HepG2 (cell line): ENCODE results near the gene SLX4. TPM values are rescaled to one million over a fixed set of nuclear protein-coding genes. Genes with fewer than 3 reads are reported as not detected.

Source experiments
- CENPT ChIP-seq: sonication (generic); formaldehyde crosslinking; IDR thresholded peaks from 2 replicates; pipeline ENCODE4 v1.8.0; 2022; ENCODE audit warnings: low read depth, mild to moderate bottlenecking, moderate library complexity, missing genetic modification reagents
- EP300 ChIP-seq, 3 experiments: sonication (generic) in 1 of 3; formaldehyde crosslinking in 1 of 3; IDR thresholded peaks; 2 replicates each; pipeline versions ENCODE4 v1.5.1 to v1.6.1; 2011 to 2020; ENCODE audit warnings: low read depth in 2 of 3, low read length in 2 of 3, borderline replicate concordance in 1 of 3, improper control_type of control experiment in 1 of 3, mild to moderate bottlenecking in 1 of 3, missing genetic modification reagents in 1 of 3, moderate library complexity in 1 of 3
- GFI1 ChIP-seq: sonication (generic); formaldehyde crosslinking; IDR thresholded peaks from 2 replicates; pipeline ENCODE4 v1.5.0; 2020; ENCODE audit warnings: missing genetic modification reagents, mild to moderate bottlenecking, borderline replicate concordance
- GLI4 ChIP-seq: sonication (generic); formaldehyde crosslinking; IDR thresholded peaks from 2 replicates; pipeline ENCODE4 v1.5.1; 2020; ENCODE audit warnings: missing genetic modification reagents, mild to moderate bottlenecking, moderate library complexity, borderline replicate concordance
- HHEX ChIP-seq: IDR thresholded peaks from 2 replicates; pipeline ENCODE4 v1.6.1; 2016; ENCODE audit warnings: control low read depth
- NONO ChIP-seq, 2 experiments: fragments of 450-650 bp in 1 of 2; sonication (generic) in 1 of 2; formaldehyde crosslinking in 1 of 2; IDR thresholded peaks in 1 of 2; conservative IDR thresholded peaks in 1 of 2; 2 replicates each; pipeline versions ENCODE4 v1.6.1 to v1.8.0; 2017 to 2022; ENCODE audit warnings: mild to moderate bottlenecking in 1 of 2, missing genetic modification reagents in 1 of 2, moderate library complexity in 1 of 2
- RBFOX2 ChIP-seq: fragments of 200-400 bp; formaldehyde crosslinking; IDR thresholded peaks from 2 replicates; pipeline ENCODE4 v1.6.1; 2017; ENCODE audit warnings: low read depth, mild to moderate bottlenecking, low read length
- RERE ChIP-seq: IDR thresholded peaks from 2 replicates; pipeline ENCODE4 v1.6.1; 2016; ENCODE audit warnings: low read depth, missing genetic modification reagents, missing compliant biosample characterization
- RFXAP ChIP-seq: sonication (generic); formaldehyde crosslinking; IDR thresholded peaks from 2 replicates; pipeline ENCODE4 v1.4.0; 2020; ENCODE audit warnings: missing genetic modification reagents, borderline replicate concordance
- SP5 ChIP-seq: IDR thresholded peaks from 2 replicates; pipeline ENCODE4 v1.6.1; 2016; ENCODE audit warnings: low read depth, borderline replicate concordance
- TEF ChIP-seq: sonication (generic); formaldehyde crosslinking; IDR thresholded peaks from 2 replicates; pipeline ENCODE4 v1.5.0; 2020; ENCODE audit warnings: missing genetic modification reagents
- ZBTB49 ChIP-seq: sonication (generic); formaldehyde crosslinking; IDR thresholded peaks from 2 replicates; pipeline ENCODE4 v1.4.0; 2020; ENCODE audit warnings: missing genetic modification reagents, borderline replicate concordance
- ZNF263 ChIP-seq: sonication (generic); formaldehyde crosslinking; IDR thresholded peaks from 2 replicates; pipeline ENCODE4 v1.4.0; 2020; ENCODE audit warnings: missing genetic modification reagents
- ZNF280D ChIP-seq: sonication (generic); formaldehyde crosslinking; IDR thresholded peaks from 2 replicates; pipeline ENCODE4 v1.5.1; 2020; ENCODE audit warnings: mild to moderate bottlenecking, missing genetic modification reagents
- ZSCAN29 ChIP-seq: sonication (generic); formaldehyde crosslinking; conservative IDR thresholded peaks from 2 replicates; pipeline ENCODE4 v1.4.0; 2020; ENCODE audit warnings: mild to moderate bottlenecking, missing genetic modification reagents
- polyA plus RNA-seq, 8 experiments: library from polyadenylated mRNA; depleted of rRNA in 3 of 8; stranded (reverse) in 7 of 8; unstranded in 1 of 8; fragments of >200 nt; fragmentation: Illumina TruSeq in 4 of 8; extraction: Trizol in 4 of 8; gene quantifications; 2 replicates each; pipeline versions ENCODE4 v1.2.1 to v1.2.3, GENCODE V29; 2011 to 2016; ENCODE audit warnings: low read depth in 4 of 8, missing spikeins in 1 of 8, mixed read lengths in 1 of 8; ENCODE audit not compliant: insufficient read depth in 1 of 8
- total RNA-seq, 5 experiments: library from RNA; depleted of rRNA; stranded (reverse); fragments of >200 nt; fragmentation: Illumina TruSeq; extraction: Trizol; gene quantifications; 2 replicates each; pipeline ENCODE4 v1.2.3, GENCODE V29; 2016; ENCODE audit warnings: low read depth in 1 of 5

The SLX4 gene
- total and polyA plus RNA-seq, 2 of the 13 experiments (the other 11 are each of a cell fraction or from before 2014, with no cell fraction given): 1.1 to 3.6 TPM

GRCh38 chr16:3609895-3610697 lies 1.3 kb downstream of the SLX4 start (continued):
- TF ChIP-seq ZSCAN29 (CRISPR knock-in tag) (no peak), CENPT (CRISPR knock-in tag) (no peak), GFI1 (CRISPR knock-in tag) (peak; percentile 28; the same call in 1 of the 2 replicates), ZNF263 (CRISPR knock-in tag) (no peak), ZNF280D (CRISPR knock-in tag) (no peak), HHEX (CRISPR knock-in tag) (no peak), ZBTB49 (CRISPR knock-in tag) (no peak), NONO (IDR thresholded peaks at IDR 0.05) (no peak), NONO (CRISPR knock-in tag; conservative IDR thresholded peaks at IDR 0.05) (peak; percentile 60; the same call in 1 of the 2 replicates), RBFOX2 (no peak), RERE (CRISPR knock-in tag) (no peak), EP300 (IDR thresholded peaks at IDR 0.05; ENCODE audit: low read depth in 2 of 2, low read length in 2 of 2) (peak in 1 of 2 experiments; percentile 63; a peak in 1 of 4 replicates), EP300 (CRISPR knock-in tag; IDR thresholded peaks at IDR 0.05; ENCODE audit: borderline replicate concordance) (no peak), RFXAP (CRISPR knock-in tag) (no peak), GLI4 (CRISPR knock-in tag) (no peak), TEF (CRISPR knock-in tag) (0 out of 2 replicates have a peak, but pooled peaks have one; percentile 23), SP5 (CRISPR knock-in tag) (no peak)
